ENCODE results near the gene ATAD5.
A peak's percentile ranks its signal among the peaks of the same experiment; 100 is the strongest.
"Not testable (repeated sequence)": the region's sequence is repeated elsewhere in the genome, so short reads cannot be mapped to it uniquely, and the experiment has no call there.

ATAD5 gene

DNA sequence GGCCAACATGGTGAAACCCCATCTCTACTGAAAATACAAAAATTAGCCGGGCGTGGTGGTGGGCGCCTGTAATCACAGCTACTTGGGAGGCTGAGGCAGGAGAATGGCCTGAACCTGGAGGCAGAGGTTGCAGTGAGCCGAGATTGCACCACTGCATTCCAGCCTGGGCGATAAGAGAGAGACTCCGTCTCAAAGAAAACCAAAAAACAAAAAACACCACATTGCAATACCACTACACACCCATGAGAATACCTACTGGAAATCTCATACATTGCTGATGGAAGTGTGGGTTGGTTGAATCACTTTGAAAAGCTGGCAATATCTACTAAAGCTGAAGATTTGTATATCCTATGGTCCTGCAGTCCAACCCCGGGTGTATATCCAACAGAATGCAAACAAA lies 78.4 kb downstream of the ATAD5 start:
- DNase-seq (ENCODE audit: low spot score): not testable (repeated sequence)

DNA sequence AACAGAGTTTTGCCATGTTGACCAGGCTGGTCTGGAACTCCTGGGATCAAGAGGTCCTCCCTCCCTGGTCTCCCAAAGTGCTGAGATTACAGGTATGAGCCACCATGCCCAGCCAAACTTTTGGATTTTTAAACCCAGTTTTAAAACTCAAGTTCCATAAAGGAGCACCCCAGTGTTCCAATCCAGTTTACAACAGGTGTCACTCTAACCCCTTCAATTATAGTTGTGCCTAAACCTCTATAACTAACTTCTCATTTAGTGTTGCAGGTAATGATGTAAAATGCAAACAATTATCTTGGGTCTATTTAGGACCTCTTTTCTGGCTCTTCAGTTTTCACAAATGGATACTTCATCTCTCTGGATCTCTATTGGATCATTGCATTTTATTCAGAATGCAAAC lies 82.2 kb downstream of the ATAD5 start:
- no peak for DNase-seq (ENCODE audit: low spot score)

DNA sequence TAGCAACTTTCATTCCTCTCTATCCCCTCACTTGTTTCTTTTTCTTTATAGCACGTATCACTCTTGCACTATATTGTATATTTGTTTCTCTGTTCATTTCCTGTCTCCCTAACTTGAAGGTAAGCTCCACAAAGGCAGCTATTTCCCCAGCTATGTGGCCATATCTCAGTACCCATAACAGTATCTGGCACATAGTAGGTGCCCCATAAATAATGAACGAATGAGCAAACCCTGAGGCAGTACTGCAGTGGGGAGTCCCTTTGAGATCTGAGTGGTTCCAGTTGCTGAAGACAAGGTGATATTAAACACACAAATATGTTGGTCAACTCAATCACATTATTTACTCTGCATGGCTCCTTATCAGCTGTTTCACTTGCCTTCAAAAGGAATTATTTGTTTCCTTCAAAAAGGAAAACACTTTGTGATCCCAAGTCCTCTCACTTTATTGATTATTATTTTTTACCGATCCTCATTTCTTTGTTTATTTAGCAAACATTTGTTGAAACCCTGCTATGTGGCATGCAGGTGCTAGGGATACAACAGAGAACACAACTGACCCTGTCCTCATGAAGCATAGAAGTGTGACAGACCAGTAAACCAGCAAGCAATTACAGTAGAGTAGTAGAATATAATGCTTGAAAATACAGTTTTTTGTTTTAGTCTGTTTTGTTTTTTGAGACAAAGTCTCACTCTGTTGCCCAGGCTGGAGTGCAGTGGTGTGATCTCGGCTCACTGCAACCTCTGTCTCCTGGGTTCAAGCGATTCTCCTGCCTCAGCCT lies 84.3 kb downstream of the ATAD5 start:
- DNase-seq (ENCODE audit: low spot score): no peak

DNA sequence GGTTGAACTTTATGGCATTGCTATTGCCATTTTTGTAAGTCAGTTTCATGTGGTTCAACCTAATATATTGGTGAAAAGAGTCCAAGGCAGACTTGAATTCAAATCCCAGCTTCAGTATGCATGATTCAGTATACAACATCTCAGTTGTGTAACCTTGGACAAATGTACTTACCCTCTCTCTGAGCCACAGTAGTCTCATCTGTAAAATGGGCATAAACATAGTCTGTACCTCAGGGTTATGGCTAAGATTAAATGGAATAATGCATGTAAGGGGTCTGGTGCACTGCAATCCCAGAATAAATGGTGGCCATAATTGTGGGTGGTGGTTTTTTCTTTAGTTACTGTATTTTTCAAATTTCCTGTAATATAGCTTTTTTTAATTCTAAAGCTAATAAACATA lies 85.3 kb downstream of the ATAD5 start:
- no peak for DNase-seq (ENCODE audit: low spot score)

DNA sequence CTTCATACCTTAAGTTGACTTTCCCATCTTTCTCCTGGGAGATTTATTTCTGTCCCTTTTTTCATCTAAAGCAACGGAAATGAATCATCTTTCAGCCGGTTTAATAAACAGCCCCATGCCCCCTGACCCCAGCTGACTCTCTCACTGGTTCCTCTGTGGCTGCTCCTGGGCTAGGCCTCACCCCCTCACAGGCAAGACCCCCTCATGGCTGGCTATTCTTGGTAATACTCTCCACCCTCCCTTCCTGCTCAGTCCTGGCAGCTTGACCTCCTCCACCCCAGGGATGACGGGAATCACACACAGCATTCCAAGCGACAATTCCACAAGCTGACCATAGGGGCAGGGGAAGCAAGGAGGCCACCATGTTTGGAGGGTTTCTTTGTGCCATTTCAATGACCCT lies 88.5 kb downstream of the ATAD5 start:
- DNase-seq (ENCODE audit: low spot score): no peak

DNA sequence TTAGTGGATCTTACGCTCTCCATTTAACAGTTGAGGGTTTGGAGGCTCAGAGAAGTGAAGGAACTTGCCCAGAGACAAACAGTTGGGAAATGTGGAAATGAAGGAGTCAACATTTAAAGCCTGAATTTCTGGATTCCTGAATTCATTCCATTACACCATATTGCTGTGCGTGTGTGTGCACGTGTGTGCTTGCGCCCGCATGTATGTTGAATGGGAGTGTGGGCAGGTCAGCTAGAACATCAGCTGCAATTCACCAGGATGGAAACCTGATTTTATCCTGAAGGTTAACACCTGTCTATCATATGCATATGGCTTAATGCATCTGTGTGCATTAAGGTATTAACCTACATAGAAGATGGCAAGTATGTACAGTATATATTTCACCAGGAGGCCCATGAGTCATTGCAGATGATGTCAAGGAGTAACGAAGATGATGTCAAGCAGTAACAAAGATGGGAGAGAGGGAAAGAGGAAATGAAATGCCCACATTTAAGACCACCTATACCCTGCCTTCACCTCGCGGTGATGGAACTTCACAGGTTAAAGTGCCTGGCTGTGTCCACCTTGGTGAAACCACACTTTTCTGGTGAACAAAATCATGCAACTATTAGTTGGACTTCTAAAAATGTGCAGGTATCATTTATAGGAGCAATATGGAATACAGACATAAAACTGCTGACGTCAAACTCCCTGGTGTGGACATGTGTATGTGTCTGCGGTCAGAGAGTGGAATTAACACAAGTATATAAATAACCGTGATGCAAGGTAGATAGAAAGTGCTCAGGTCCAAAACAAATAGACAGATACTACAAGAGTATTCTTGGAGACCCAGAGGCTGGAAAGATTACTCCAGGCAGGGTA lies 89.1 kb downstream of the ATAD5 start:
- no peak for DNase-seq (ENCODE audit: low spot score)

DNA sequence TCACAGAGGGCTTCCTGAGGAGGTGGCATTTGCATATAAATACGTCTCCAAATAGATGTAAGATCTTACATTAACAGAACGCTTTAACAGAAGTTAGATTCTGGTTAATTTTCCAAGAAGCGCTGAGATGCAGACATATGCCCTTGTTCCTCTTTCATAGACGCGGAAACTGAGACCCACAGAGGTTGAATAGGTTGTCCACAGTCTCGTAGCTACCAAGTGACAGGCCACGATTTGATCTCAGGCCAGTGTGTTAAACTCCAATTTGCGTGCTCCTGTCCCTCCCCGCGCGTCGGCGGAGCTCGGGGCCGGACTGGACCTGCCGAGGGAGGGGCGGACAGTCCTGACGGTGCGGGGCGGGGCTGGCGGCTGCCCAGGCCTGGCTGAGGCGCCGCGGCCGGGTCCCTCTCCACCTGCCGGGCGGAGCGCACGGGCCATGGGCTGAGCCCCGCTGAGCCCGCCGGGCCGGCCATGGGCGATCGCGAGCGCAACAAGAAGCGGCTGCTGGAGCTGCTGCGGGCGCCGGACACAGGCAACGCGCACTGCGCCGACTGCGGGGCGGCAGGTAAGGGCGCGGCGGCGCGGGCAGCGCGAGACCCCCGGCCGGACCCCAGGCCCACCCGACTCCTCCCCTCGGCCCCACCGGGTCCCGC lies 89.9 kb downstream of the ATAD5 start, which contains the start of gene ADAP2:
Gene ADAP2 (plus strand): TSS at position 402 of the 653 bp plus-strand sequence. CDS start 70 bp downstream, at position 472.
- peak; percentile 44 for DNase-seq (ENCODE audit: low spot score)

DNA sequence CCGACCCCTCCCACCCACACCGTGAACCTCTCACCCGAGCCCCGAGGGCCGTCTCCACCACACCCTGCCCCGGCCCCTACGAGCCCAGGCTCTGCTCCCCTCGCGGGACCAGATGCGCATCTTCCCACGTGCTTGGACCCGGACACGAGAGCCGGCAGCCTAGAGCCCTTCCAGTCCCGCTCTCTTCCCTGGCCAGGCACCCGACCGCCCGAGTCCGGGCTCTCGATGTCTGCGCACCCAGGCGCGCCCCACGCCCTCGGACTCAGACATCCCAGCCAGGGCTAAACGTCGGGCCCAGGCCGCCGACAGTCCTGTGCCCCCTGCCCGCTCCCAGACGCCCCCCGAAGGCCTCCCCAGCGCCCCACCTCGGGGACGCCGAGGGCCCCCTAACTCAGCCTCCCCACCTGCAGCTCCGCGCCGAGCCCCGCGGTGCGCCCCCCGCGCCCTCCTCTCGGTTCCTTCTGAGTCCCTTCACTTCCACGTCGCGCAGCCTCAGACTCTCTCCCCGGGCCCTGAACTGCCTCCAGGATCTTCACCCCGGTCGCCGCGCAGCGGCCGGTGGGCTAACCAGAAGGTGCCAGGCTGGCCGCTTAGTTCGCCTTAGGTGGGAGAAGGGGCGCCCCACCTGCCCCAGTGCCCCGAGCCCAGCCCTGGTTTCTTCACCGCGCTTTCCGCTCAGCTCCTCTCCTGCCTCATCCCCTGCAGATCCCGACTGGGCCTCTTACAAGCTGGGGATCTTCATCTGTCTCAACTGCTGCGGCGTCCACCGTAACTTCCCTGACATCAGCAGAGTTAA lies 90.7 kb downstream of the ATAD5 start:
- DNase-seq (ENCODE audit: low spot score): no peak

DNA sequence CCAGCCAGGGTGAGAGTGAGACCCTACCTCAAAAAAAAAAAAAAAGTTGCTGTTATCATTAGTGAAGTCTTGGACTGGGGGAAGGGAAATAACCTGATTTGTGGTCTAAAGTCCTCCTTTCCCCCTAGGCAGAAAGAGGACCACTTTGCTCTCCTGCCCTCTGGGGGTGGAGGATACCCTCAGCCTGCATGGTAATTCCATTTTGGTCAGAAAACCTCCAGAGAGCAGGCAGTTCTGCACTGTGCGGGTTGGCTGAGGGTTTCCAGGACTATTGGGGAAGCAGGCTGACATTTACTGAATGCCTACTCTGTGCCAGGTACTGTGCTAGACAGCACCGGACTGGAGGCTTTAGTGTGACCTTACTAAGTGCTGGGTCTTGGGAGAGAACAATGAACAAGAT lies 92.6 kb downstream of the ATAD5 start:
- DNase-seq (ENCODE audit: low spot score): no peak

DNA sequence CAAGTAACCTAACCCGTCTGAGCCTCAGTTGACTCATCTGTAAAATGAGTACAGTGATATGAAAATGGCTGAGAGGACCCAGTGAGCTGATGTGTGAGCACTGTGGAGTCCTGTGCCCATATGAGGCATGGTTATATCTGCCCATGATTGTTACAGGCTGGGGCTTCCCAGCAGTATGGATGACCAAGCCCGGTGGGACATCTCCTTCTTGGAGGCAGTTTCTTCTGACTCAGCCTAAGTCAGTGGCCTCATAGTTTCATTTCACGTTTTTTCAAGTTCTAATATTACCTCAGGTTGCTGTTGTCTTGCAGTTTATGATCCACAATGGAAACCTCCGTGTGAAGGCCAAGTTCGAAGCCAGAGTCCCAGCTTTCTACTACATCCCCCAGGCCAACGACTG lies 94.8 kb downstream of the ATAD5 start:
- DNase-seq (ENCODE audit: low spot score): no peak

DNA sequence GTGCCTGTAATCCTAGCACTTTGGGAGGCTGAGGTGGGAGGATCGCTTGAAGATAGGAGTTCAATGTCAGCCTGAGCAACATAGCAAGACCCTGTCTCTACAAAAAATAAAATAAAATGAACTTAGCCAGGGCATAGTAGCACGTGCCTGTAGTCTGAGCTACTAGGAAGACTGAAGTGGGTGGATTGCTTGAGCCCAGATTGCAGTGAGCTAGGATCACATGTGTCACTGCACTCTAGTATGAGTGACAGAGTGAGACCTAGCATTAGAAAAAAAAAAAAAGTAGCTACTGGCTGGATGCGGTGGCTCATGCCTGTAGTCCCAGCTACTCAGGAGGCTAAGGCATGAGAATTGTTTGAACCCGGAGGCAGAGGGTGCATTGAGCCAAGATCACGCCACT lies 96.0 kb downstream of the ATAD5 start:
- DNase-seq (ENCODE audit: low spot score): no peak

DNA sequence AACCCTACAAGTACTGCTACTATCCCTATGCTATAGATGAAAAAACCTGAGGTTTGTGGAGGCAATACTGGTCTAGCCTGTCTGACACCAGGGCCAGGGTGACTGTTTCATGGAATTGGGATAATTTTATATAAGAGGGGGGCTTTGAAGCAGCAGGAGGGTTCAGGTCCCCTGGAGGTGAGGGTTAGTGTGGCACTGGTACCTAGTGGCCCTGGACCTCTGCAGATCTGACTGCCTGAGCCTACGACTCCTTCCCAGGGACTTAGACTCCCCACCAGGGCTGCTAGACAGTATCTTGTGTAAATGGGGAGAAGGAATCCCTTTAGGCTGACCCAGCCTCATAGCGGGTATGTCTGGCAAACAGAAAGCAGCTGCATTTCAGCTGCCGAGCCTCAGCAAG lies 96.8 kb downstream of the ATAD5 start:
- DNase-seq (ENCODE audit: low spot score): no peak

DNA sequence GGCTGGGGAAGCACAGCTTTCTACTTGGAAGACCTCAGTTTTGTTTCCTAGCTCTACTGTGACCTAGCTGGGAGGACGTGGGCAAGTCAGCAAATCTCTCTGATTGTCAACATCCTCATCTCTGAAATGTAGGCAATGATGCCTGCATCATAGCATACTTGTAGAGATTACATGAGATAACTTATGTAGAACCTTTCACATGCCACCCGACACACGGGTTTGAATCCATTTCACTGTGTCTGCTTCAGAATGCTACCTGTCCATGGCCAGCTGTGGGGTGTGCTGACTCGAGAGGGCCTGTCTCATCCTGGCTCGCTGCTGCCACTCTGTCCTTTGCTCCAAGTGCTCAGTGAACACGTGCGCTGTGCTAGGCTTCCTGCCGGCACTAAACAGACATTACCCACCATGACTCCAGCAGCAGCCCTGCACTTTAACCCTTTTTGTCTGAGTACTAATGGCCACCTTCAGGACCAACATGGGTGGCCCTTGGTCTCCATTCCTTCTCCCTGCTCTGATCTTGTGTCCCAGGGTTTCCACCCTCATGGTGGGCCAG lies 97.4 kb downstream of the ATAD5 start:
- no peak for DNase-seq (ENCODE audit: low spot score)

DNA sequence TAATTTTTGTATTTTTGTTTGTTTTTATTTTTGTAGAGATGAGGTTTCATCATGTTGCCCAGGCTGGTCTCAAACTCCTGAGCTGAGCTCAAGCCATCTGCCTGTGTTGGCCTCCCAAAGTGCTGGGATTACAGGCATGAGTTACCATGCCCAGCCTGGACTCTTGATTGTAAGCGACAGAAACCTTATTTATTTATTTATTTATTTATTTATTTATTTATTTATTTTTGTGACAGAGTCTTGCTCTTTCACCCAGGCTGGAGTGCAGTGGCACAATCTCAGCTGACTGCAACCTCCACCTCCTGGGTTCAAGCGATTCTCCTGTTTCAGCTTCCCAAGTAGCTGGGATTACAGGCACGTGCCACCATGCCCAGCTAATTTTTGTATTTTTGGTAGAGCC lies 98.1 kb downstream of the ATAD5 start:
- DNase-seq (ENCODE audit: low spot score): not testable (repeated sequence)

DNA sequence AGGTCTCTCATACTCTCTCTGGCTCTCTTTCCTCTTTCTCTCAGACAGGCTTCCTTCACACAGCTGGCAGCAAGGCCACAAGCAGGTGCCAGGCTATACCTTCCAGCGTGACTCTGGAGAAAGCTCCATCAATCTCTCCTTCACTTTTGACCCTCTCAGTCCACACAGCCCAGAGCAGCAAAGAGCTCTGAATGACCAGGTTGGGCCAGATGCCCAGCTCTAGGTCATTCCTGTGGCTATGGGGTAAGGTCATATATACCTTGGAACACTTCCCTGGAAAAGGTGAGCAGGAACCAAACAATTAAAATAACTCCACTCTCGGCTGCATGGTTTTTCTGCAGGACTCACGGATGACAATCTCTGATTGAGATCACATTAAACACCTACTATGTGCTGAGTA lies 98.7 kb downstream of the ATAD5 start:
- DNase-seq (ENCODE audit: low spot score): no peak

DNA sequence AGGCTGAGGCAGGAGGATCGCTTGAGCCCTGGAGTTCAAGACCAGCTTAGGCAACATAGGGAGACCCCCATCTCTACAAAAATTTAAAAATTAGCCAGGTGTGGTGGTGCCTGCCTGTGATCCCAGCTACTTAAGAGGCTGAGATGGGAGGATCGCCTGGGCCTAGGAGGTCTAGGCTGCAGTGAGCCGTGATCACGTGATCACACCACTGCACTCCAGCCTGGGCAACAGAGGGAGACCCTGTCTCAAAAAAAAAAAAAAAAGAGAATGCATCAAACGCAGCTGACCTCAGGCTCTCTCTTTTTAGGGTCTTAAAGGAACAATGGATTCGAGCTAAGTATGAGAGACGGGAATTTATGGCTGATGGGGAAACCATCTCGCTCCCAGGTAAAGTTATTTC lies 99.8 kb downstream of the ATAD5 start:
- DNase-seq (ENCODE audit: low spot score): not testable (repeated sequence)

DNA sequence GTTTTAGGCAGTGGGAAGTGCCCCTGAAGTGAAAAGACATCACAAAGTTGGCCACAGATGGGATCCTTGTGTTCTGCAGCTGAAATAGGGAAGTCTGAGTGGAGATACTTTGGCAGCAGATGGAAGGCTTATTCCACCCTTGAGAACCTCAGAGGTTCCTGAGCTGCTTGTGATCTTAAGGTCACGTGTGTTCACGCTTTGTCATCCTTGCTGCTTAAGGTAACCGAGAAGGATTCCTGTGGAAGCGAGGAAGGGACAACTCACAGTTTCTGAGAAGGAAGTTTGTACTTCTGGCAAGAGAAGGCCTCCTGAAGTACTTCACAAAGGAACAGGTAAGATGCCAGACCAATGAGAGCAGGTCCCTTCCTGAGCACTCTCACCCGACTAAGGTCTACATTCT lies 102.2 kb downstream of the ATAD5 start:
- no peak for DNase-seq (ENCODE audit: low spot score)

DNA sequence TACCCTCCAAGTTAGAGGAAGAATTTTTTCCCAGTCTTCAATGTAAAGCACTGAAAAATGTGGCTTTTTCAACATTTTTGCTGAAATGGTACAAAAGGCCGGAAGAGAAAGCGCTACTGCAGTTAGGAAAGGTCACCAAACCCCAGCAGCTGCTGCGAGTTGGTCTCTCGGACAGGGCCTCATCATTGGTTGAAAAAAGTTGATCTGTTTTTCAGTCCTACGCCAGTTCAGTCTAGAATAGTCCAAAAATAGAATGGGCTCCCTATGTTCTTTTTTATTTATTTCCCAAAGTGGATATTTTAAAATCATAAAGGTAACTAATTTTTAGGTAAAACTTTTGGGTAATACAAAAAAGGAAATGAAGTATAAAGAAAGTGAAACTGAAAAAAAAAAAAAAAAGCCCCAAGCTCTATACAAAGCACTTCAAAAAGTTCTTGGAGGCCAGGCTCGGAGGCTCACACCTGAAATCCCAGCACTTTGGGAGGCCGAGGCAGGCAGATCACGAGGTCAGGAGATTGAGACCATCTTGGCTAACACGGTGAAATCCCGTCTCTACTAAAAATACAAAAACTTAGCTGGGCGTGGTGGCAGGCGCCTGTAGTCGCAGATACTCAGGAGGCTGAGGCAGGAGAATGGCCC lies 107.4 kb downstream of the ATAD5 start:
- DNase-seq (ENCODE audit: low spot score): no peak

DNA sequence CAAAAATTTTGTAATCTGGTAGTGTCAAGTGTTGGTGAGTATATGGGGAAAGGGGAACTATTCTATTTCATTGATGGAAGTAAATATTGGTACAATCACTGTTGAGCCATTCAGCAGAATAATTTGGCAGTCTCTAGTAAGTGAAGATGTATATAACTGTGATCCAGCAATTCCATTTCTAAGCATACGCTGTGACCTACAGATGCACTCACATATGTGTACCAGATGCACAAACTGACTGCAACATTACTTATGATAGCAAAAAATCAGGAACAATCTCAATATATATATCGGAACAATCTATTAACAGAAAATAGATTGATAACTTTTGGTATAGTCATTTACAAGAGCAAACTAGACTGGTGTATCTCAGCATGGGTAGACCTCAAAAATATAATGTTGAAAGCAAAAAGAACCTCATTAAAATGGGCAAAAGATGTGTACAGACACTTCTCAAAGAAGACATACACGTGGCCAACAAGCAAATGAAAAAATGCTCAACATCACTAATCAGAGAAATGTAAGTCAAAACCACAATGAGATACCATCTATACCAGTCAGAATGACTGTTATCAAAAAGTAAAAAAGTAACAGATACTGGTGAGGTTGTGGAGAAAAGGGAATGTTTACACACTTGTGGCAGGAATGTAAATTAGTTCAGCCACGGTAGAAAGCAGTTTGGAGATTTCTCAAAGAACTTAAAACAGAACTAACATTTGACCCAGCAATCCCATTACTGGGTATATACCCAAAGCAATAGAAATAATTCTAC lies 110.7 kb downstream of the ATAD5 start:
- no peak for DNase-seq (ENCODE audit: low spot score)
